WTC11 (cell line): Measurements from ENCODE around the gene NRBF2. TPM values are rescaled to one million over a fixed set of nuclear protein-coding genes. Genes with fewer than 3 reads are reported as not detected.

ENCODE experiments used
- ATAC-seq: fragments of 200-7000 bp; cut with Tn5 transposase; 2 replicates; pipeline ENCODE4 v1.10.0; 2021; ENCODE audit warnings: mild to moderate bottlenecking, moderate library complexity
- Bru-seq: library from RNA; stranded (reverse); fragments of 400-500 nt; gene quantifications from one replicate; lab custom pipeline; 2021; lab: Mats Ljungman, UMichigan
- CTCF ChIA-PET: fragments of 300-600 bp; sonication (Branson Sonifier 250); formaldehyde crosslinking; loops from one replicate; lab custom pipeline; 2021; ENCODE audit warnings: antibody characterized with exemption; lab: Charles Lee
- POLR2A ChIA-PET: fragments of 350-600 bp; sonication (Branson Sonifier 250); formaldehyde crosslinking; loops from one replicate; lab custom pipeline; 2021; ENCODE audit warnings: antibody characterized with exemption; lab: Charles Lee
- DNase-seq: peaks from one replicate; pipeline ENCODE4 v3.0.0; 2021; ENCODE audit warnings: low spot score
- H3K27ac Mint-ChIP-seq: 2 replicates; pipeline ENCODE4 v1.8.0; 2021; ENCODE audit warnings: mixed read lengths
- H3K27me3 Mint-ChIP-seq: 2 replicates; pipeline ENCODE4 v1.8.0; 2021; ENCODE audit warnings: low read depth, mild to moderate bottlenecking, moderate library complexity, mixed read lengths
- H3K36me3 Mint-ChIP-seq: 2 replicates; pipeline ENCODE4 v1.8.0; 2021; ENCODE audit warnings: mixed read lengths
- H3K4me1 Mint-ChIP-seq: 2 replicates; pipeline ENCODE4 v1.8.0; 2022; ENCODE audit warnings: mixed read lengths
- H3K4me3 Mint-ChIP-seq: 2 replicates; pipeline ENCODE4 v1.8.0; 2021; ENCODE audit warnings: mild to moderate bottlenecking, moderate library complexity, mixed read lengths
- H3K9me3 Mint-ChIP-seq: 2 replicates; pipeline ENCODE4 v1.8.0; 2021; ENCODE audit warnings: mixed read lengths
- CREB1 ChIP-seq: sonication (generic); formaldehyde crosslinking; IDR thresholded peaks from 2 replicates; pipeline ENCODE4 v1.8.0; 2023; ENCODE audit warnings: mild to moderate bottlenecking, missing genetic modification reagents
- ESRRA ChIP-seq: sonication (generic); formaldehyde crosslinking; IDR thresholded peaks from 2 replicates; pipeline ENCODE4 v1.8.1; 2022; ENCODE audit warnings: mild to moderate bottlenecking, missing genetic modification reagents, borderline replicate concordance
- ETV6 ChIP-seq: sonication (generic); formaldehyde crosslinking; IDR thresholded peaks from 2 replicates; pipeline ENCODE4 v1.8.1; 2022; ENCODE audit warnings: mild to moderate bottlenecking, missing genetic modification reagents
- GABPB1 ChIP-seq: sonication (generic); formaldehyde crosslinking; IDR thresholded peaks from 2 replicates; pipeline ENCODE4 v1.8.1; 2023; ENCODE audit warnings: mild to moderate bottlenecking, missing genetic modification reagents
- GRHL2 ChIP-seq: fragments of 250-450 bp; sonication (Bioruptor Pico); IDR thresholded peaks from 2 replicates; pipeline ENCODE4 v1.8.0; 2022; ENCODE audit warnings: mild to moderate bottlenecking, moderate library complexity; ENCODE audit not compliant: insufficient replicate concordance, severe bottlenecking
- HMGA2 ChIP-seq: fragments of 250-450 bp; sonication (Bioruptor Pico); IDR thresholded peaks from 2 replicates; pipeline ENCODE4 v1.4.0; 2021; ENCODE audit warnings: mild to moderate bottlenecking, moderate library complexity
- IRF2 ChIP-seq: sonication (generic); formaldehyde crosslinking; IDR thresholded peaks from 2 replicates; pipeline ENCODE4 v1.8.0; 2022; ENCODE audit warnings: low read depth, missing genetic modification reagents, borderline replicate concordance
- MXD4 ChIP-seq: fragments of 250-450 bp; sonication (Bioruptor Pico); IDR thresholded peaks from 2 replicates; pipeline ENCODE4 v1.8.0; 2021; ENCODE audit warnings: mild to moderate bottlenecking, moderate library complexity, borderline replicate concordance
- NFATC4 ChIP-seq: fragments of 250-450 bp; sonication (Bioruptor Pico); IDR thresholded peaks from 2 replicates; pipeline ENCODE4 v1.9.0; 2021; ENCODE audit warnings: mild to moderate bottlenecking
- NFE2L1 ChIP-seq: sonication (generic); formaldehyde crosslinking; IDR thresholded peaks from 2 replicates; pipeline ENCODE4 v1.8.1; 2023; ENCODE audit warnings: missing genetic modification reagents
- NR1H2 ChIP-seq: sonication (generic); formaldehyde crosslinking; IDR thresholded peaks from 2 replicates; pipeline ENCODE4 v1.9.0; 2021; ENCODE audit warnings: mild to moderate bottlenecking, moderate library complexity, missing genetic modification reagents
- NR3C1 ChIP-seq: sonication (generic); formaldehyde crosslinking; conservative IDR thresholded peaks from 2 replicates; pipeline ENCODE4 v1.8.1; 2023; ENCODE audit warnings: low read depth, mild to moderate bottlenecking, missing genetic modification reagents
- RORB ChIP-seq: fragments of 250-450 bp; sonication (Bioruptor Pico); IDR thresholded peaks from 2 replicates; pipeline ENCODE4 v1.9.0; 2021; ENCODE audit warnings: mild to moderate bottlenecking
- SOX15 ChIP-seq: fragments of 250-450 bp; sonication (Bioruptor Pico); IDR thresholded peaks from 2 replicates; pipeline ENCODE4 v1.9.0; 2021; ENCODE audit warnings: mild to moderate bottlenecking
- TCF7 ChIP-seq: sonication (generic); formaldehyde crosslinking; IDR thresholded peaks from 2 replicates; pipeline ENCODE4 v1.8.0; 2022; ENCODE audit warnings: mild to moderate bottlenecking, low read depth, missing genetic modification reagents, moderate library complexity
- TEAD4 ChIP-seq: sonication (generic); formaldehyde crosslinking; IDR thresholded peaks from 2 replicates; pipeline ENCODE4 v1.8.0; 2022; ENCODE audit warnings: mild to moderate bottlenecking, missing genetic modification reagents
- ZNF232 ChIP-seq: sonication (generic); formaldehyde crosslinking; IDR thresholded peaks from 2 replicates; pipeline ENCODE4 v1.8.0; 2022; ENCODE audit warnings: mild to moderate bottlenecking, missing genetic modification reagents
- ZNF263 ChIP-seq: sonication (generic); formaldehyde crosslinking; IDR thresholded peaks from 2 replicates; pipeline ENCODE4 v1.8.1; 2022; ENCODE audit warnings: low read depth, mild to moderate bottlenecking, moderate library complexity, missing genetic modification reagents
- ZNF416 ChIP-seq: fragments of 250-450 bp; sonication (Bioruptor Pico); IDR thresholded peaks from 2 replicates; pipeline ENCODE4 v1.9.0; 2021; ENCODE audit warnings: mild to moderate bottlenecking, inconsistent platforms
- long read RNA-seq, 3 experiments: library from RNA in 1 of 3; library from capped mRNA in 1 of 3; library from polyadenylated mRNA in 1 of 3; unstranded in 2 of 3; stranded (forward) in 1 of 3; transcript quantifications; one replicate each; pipeline ENCODE4 v2.0.0, GENCODE V29; 2021
- total RNA-seq: library from RNA; stranded (reverse); gene quantifications from 3 replicates; pipeline ENCODE4 v1.2.3, GENCODE V29; 2021
- TF ChIP-seq, protein P1 (sequence below): sonication (generic); formaldehyde crosslinking; IDR thresholded peaks from 2 replicates; pipeline ENCODE4 v1.8.1; 2022; ENCODE audit warnings: mild to moderate bottlenecking, moderate library complexity, missing genetic modification reagents
- TF ChIP-seq, protein P2 (sequence below): sonication (generic); formaldehyde crosslinking; IDR thresholded peaks from 2 replicates; pipeline ENCODE4 v1.8.0; 2022; ENCODE audit warnings: mild to moderate bottlenecking, missing genetic modification reagents
- TF ChIP-seq, protein P3 (sequence below): sonication (generic); formaldehyde crosslinking; IDR thresholded peaks from 2 replicates; pipeline ENCODE4 v1.8.0; 2022; ENCODE audit warnings: mild to moderate bottlenecking, missing genetic modification reagents
- TF ChIP-seq, protein P4 (sequence below): sonication (generic); formaldehyde crosslinking; IDR thresholded peaks from 2 replicates; pipeline ENCODE4 v1.8.1; 2022; ENCODE audit warnings: low read depth, missing genetic modification reagents, borderline replicate concordance
- TF ChIP-seq, protein P5 (sequence below): sonication (generic); formaldehyde crosslinking; conservative IDR thresholded peaks from 2 replicates; pipeline ENCODE4 v1.8.1; 2022; ENCODE audit warnings: mild to moderate bottlenecking, missing genetic modification reagents
- TF ChIP-seq, protein P6 (sequence below): sonication (generic); formaldehyde crosslinking; IDR thresholded peaks from 2 replicates; pipeline ENCODE4 v1.8.1; 2022; ENCODE audit warnings: missing genetic modification reagents, borderline replicate concordance
- TF ChIP-seq, protein P7 (sequence below): fragments of 250-450 bp; sonication (Bioruptor Pico); IDR thresholded peaks from 2 replicates; pipeline ENCODE4 v1.9.0; 2021; ENCODE audit warnings: mild to moderate bottlenecking, borderline replicate concordance

NRBF2 gene
- total RNA-seq (25.4 to 27.5 TPM (median 25.9 TPM) in 3 replicates), Bru-seq, nascent RNA (percentile 86 among the genes with signal in this experiment)
- long read RNA-seq, experiment 1, transcript NRBF2-201 (4 exons, 1,853 nt) = major isoform, 206 of 232 reads
- long read RNA-seq, experiment 1, partial matches to known transcripts = 7 of 232 reads
- long read RNA-seq, experiment 1, other reads (novel, unspliced or antisense) = 17 of 232 reads
- long read RNA-seq, experiment 2, transcript NRBF2-201 (4 exons, 1,853 nt) = major isoform, 37 of 61 reads
- long read RNA-seq, experiment 2, partial matches to known transcripts = 17 of 61 reads
- long read RNA-seq, experiment 2, other reads (novel, unspliced or antisense) = 7 of 61 reads
- long read RNA-seq, experiment 3, transcript NRBF2-201 (4 exons, 1,853 nt) = major isoform, 84 of 91 reads
- long read RNA-seq, experiment 3, partial matches to known transcripts = 0 of 91 reads
- long read RNA-seq, experiment 3, other reads (novel, unspliced or antisense) = 5 of 91 reads

DNA sequence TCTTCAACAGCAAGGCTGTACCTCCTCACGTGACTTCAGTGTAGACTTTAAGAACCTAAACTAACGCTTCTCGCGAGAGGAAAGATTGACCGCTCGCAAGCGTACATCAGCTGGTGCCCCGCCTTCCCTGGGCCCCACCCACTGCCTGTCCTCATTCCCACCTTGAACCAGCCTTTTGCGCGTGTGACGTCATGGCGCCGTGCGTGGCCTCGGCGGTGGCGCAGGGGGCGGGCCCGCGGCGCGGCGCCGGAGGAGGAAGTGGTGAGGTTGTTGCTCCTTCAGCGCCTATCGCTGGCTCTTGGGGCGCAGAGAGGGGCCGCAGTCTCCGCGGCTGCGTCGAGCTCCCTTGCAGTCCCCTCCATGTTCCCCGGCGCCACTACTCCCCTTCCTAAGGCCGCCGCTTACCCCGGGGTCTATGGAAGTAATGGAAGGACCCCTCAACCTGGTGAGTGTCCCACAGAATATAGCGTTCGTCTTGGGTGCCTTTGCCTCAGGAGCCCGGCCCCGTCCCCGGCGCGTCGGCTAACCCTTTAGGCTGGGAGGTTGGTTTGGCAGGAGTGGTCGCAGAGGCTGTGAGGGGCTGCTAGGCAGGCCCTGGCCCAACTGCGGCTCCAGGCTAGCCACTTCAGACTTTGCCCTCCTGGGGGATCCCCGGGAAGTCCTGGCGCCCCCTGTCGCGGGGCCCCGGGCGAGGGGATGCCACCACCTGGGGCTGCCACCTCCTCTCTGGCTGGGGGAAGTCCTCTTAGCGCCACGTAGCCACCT lies at the start of gene NRBF2:
TSS of gene NRBF2 (plus strand) at position 273 of the 765 bp plus-strand sequence. CDS start at position 416, 143 bp downstream.
- peak within 1 kb of the TSS; percentile 74 for H3K27ac Mint-ChIP-seq
- H3K36me3 Mint-ChIP-seq = peaks cover 13% of the 10 kb centered on the region
- POLR2A ChIA-PET = interaction anchor here (1.3 to 1.7 kb wide), 3 partner anchors 13 to 317 kb away, joined by 3 to 5 read pairs (median 4); no protein-coding TSS in a partner anchor
- H3K9me3 Mint-ChIP-seq = peaks cover 25% of the 10 kb centered on the region
- peaks cover 4% of the 10 kb centered on the region for H3K27me3 Mint-ChIP-seq
- DNase-seq (peak; percentile 96), ATAC-seq (peak; percentile 93)
- H3K4me3 Mint-ChIP-seq = peak within 1 kb of the TSS; percentile 77
- H3K4me1 Mint-ChIP-seq = peaks cover 29% of the 10 kb centered on the region
- CTCF ChIA-PET = interaction anchor here (0.8 to 1.6 kb wide), 5 partner anchors 25 to 733 kb away, joined by 3 to 14 read pairs (median 4); no protein-coding TSS in a partner anchor
- TF ChIP-seq GABPB1 (CRISPR knock-in tag) (peak; percentile 33), MXD4 (no peak), NR1H2 (CRISPR knock-in tag) (no peak), IRF2 (CRISPR knock-in tag) (no peak), TEAD4 (no peak), ZNF232 (peak; percentile 79; the same call in 1 of the 2 replicates), ESRRA (CRISPR knock-in tag) (no peak), GRHL2 (CRISPR knock-in tag) (no peak), TCF7 (CRISPR knock-in tag) (no peak), HMGA2 (CRISPR knock-in tag) (no peak), ZNF416 (CRISPR knock-in tag) (no peak), CREB1 (CRISPR knock-in tag) (no peak), ETV6 (CRISPR knock-in tag) (peak; percentile 58; the same call in 1 of the 2 replicates), NFE2L1 (CRISPR knock-in tag) (peak; percentile 86; the same call in 1 of the 2 replicates), NR3C1 (CRISPR knock-in tag) (no peak), ZNF263 (CRISPR knock-in tag) (no peak), NFATC4 (CRISPR knock-in tag) (no peak), SOX15 (CRISPR knock-in tag) (no peak), RORB (CRISPR knock-in tag) (no peak)
- TF ChIP-seq, protein P1, sequence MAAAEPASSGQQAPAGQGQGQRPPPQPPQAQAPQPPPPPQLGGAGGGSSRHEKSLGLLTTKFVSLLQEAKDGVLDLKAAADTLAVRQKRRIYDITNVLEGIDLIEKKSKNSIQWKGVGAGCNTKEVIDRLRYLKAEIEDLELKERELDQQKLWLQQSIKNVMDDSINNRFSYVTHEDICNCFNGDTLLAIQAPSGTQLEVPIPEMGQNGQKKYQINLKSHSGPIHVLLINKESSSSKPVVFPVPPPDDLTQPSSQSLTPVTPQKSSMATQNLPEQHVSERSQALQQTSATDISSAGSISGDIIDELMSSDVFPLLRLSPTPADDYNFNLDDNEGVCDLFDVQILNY (CRISPR knock-in tag) = 0 out of 2 replicates have a peak, but pooled peaks have one; percentile 64
- TF ChIP-seq, protein P2, sequence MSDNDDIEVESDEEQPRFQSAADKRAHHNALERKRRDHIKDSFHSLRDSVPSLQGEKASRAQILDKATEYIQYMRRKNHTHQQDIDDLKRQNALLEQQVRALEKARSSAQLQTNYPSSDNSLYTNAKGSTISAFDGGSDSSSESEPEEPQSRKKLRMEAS (CRISPR knock-in tag) = peak; percentile 89
- TF ChIP-seq, protein P3, sequence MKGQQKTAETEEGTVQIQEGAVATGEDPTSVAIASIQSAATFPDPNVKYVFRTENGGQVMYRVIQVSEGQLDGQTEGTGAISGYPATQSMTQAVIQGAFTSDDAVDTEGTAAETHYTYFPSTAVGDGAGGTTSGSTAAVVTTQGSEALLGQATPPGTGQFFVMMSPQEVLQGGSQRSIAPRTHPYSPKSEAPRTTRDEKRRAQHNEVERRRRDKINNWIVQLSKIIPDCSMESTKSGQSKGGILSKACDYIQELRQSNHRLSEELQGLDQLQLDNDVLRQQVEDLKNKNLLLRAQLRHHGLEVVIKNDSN (CRISPR knock-in tag) = peak; percentile 96
- TF ChIP-seq, protein P4, sequence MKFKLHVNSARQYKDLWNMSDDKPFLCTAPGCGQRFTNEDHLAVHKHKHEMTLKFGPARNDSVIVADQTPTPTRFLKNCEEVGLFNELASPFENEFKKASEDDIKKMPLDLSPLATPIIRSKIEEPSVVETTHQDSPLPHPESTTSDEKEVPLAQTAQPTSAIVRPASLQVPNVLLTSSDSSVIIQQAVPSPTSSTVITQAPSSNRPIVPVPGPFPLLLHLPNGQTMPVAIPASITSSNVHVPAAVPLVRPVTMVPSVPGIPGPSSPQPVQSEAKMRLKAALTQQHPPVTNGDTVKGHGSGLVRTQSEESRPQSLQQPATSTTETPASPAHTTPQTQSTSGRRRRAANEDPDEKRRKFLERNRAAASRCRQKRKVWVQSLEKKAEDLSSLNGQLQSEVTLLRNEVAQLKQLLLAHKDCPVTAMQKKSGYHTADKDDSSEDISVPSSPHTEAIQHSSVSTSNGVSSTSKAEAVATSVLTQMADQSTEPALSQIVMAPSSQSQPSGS (CRISPR knock-in tag) = no peak; the same call in 1 of the 2 replicates
- TF ChIP-seq, protein P5, sequence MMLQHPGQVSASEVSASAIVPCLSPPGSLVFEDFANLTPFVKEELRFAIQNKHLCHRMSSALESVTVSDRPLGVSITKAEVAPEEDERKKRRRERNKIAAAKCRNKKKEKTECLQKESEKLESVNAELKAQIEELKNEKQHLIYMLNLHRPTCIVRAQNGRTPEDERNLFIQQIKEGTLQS = no peak
- TF ChIP-seq, protein P6, sequence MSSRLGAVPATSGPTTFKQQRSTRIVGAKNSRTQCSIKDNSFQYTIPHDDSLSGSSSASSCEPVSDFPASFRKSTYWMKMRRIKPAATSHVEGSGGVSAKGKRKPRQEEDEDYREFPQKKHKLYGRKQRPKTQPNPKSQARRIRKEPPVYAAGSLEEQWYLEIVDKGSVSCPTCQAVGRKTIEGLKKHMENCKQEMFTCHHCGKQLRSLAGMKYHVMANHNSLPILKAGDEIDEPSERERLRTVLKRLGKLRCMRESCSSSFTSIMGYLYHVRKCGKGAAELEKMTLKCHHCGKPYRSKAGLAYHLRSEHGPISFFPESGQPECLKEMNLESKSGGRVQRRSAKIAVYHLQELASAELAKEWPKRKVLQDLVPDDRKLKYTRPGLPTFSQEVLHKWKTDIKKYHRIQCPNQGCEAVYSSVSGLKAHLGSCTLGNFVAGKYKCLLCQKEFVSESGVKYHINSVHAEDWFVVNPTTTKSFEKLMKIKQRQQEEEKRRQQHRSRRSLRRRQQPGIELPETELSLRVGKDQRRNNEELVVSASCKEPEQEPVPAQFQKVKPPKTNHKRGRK (CRISPR knock-in tag) = no peak
- TF ChIP-seq, protein P7, sequence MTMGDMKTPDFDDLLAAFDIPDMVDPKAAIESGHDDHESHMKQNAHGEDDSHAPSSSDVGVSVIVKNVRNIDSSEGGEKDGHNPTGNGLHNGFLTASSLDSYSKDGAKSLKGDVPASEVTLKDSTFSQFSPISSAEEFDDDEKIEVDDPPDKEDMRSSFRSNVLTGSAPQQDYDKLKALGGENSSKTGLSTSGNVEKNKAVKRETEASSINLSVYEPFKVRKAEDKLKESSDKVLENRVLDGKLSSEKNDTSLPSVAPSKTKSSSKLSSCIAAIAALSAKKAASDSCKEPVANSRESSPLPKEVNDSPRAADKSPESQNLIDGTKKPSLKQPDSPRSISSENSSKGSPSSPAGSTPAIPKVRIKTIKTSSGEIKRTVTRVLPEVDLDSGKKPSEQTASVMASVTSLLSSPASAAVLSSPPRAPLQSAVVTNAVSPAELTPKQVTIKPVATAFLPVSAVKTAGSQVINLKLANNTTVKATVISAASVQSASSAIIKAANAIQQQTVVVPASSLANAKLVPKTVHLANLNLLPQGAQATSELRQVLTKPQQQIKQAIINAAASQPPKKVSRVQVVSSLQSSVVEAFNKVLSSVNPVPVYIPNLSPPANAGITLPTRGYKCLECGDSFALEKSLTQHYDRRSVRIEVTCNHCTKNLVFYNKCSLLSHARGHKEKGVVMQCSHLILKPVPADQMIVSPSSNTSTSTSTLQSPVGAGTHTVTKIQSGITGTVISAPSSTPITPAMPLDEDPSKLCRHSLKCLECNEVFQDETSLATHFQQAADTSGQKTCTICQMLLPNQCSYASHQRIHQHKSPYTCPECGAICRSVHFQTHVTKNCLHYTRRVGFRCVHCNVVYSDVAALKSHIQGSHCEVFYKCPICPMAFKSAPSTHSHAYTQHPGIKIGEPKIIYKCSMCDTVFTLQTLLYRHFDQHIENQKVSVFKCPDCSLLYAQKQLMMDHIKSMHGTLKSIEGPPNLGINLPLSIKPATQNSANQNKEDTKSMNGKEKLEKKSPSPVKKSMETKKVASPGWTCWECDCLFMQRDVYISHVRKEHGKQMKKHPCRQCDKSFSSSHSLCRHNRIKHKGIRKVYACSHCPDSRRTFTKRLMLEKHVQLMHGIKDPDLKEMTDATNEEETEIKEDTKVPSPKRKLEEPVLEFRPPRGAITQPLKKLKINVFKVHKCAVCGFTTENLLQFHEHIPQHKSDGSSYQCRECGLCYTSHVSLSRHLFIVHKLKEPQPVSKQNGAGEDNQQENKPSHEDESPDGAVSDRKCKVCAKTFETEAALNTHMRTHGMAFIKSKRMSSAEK (CRISPR knock-in tag) = no peak
